HEK293 (cell line): ENCODE data around the gene CDK4.

ENCODE experiments used
- EGR2 ChIP-seq: fragments of 450-650 bp; formaldehyde crosslinking; IDR thresholded peaks from 2 replicates; pipeline ENCODE4 v1.5.1; 2016; ENCODE audit warnings: low read depth, missing biosample characterization, missing genetic modification characterization
- MZF1 ChIP-seq: fragments of 450-650 bp; formaldehyde crosslinking; IDR thresholded peaks from 2 replicates; pipeline ENCODE4 v1.5.1; 2017; ENCODE audit warnings: missing biosample characterization, missing genetic modification characterization, borderline replicate concordance
- PBX3 ChIP-seq: sonication (generic); formaldehyde crosslinking; IDR thresholded peaks from 2 replicates; pipeline ENCODE4 v1.8.1; 2022; ENCODE audit warnings: mild to moderate bottlenecking, moderate library complexity, missing genetic modification reagents
- REST ChIP-seq: fragments of 450-650 bp; formaldehyde crosslinking; IDR thresholded peaks from 2 replicates; pipeline ENCODE4 v1.5.1; 2016; ENCODE audit warnings: missing biosample characterization, missing genetic modification characterization
- SALL2 ChIP-seq: fragments of 450-650 bp; formaldehyde crosslinking; IDR thresholded peaks from 2 replicates; pipeline ENCODE4 v1.5.0; 2017; ENCODE audit warnings: missing biosample characterization, mild to moderate bottlenecking, missing genetic modification characterization, borderline replicate concordance
- ZBTB44 ChIP-seq: fragments of 450-650 bp; IDR thresholded peaks from 2 replicates; pipeline ENCODE4 v1.5.1; 2018; ENCODE audit warnings: missing biosample characterization, mild to moderate bottlenecking, missing genetic modification characterization
- ZNF146 ChIP-seq: fragments of 450-650 bp; formaldehyde crosslinking; IDR thresholded peaks from 2 replicates; pipeline ENCODE4 v1.5.1; 2016; ENCODE audit warnings: missing biosample characterization, missing genetic modification characterization
- ZNF274 ChIP-seq, 2 experiments: fragments of 200-500 bp in 1 of 2; fragments of 450-650 bp in 1 of 2; sonication (Bioruptor generic) in 1 of 2; formaldehyde crosslinking in 1 of 2; IDR thresholded peaks; 2 replicates each; pipeline versions ENCODE4 v1.5.1 to v1.6.1; 2014 to 2016; ENCODE audit warnings: borderline replicate concordance in 1 of 2, inconsistent platforms in 1 of 2, low read length in 1 of 2, missing biosample characterization in 1 of 2, missing genetic modification characterization in 1 of 2
- ZNF311 ChIP-seq: fragments of 450-650 bp; formaldehyde crosslinking; IDR thresholded peaks from 2 replicates; pipeline ENCODE4 v1.5.1; 2017; ENCODE audit warnings: missing biosample characterization, missing genetic modification characterization, borderline replicate concordance
- ZNF664 ChIP-seq: fragments of 450-650 bp; formaldehyde crosslinking; IDR thresholded peaks from 2 replicates; pipeline ENCODE4 v1.5.1; 2016; ENCODE audit warnings: missing biosample characterization, missing genetic modification characterization
- ZNF670 ChIP-seq: fragments of 450-650 bp; formaldehyde crosslinking; IDR thresholded peaks from 2 replicates; pipeline ENCODE4 v1.5.1; 2016; ENCODE audit warnings: missing biosample characterization, missing genetic modification characterization, low read depth
- TF ChIP-seq, protein P1 (sequence below): fragments of 450-650 bp; formaldehyde crosslinking; IDR thresholded peaks from 2 replicates; pipeline ENCODE4 v1.5.1; 2016; ENCODE audit warnings: missing biosample characterization, missing genetic modification characterization
- TF ChIP-seq, protein P2 (sequence below): fragments of 450-650 bp; formaldehyde crosslinking; optimal IDR thresholded peaks from 2 replicates; pipeline ENCODE3; 2016; ENCODE audit warnings: missing biosample characterization, mild to moderate bottlenecking, missing genetic modification characterization
- TF ChIP-seq, protein P3 (sequence below): fragments of 450-650 bp; formaldehyde crosslinking; IDR thresholded peaks from 2 replicates; pipeline ENCODE4 v1.5.1; 2016; ENCODE audit warnings: missing biosample characterization, missing genetic modification characterization

DNA sequence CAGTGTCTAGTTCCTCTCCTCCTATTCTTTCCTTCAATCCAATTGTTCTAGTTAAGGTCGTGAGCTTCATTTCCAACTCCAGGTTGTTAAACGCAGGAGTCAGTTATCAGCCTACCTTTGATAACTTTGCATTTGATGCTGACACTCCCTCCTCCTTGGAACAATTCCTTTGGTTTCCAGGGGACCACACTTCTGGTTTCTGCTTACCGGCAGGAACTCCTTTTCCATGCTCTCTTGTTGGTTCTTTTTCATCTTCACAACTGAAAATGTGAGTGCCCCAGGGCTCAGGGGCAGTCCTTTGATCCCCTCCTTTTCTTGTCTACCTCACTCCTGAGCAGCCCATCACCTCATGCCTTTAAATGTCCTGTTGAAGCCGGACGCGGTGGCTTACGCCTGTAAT, 25.3 kb upstream of the CDK4 start:
- TF ChIP-seq, protein P1, sequence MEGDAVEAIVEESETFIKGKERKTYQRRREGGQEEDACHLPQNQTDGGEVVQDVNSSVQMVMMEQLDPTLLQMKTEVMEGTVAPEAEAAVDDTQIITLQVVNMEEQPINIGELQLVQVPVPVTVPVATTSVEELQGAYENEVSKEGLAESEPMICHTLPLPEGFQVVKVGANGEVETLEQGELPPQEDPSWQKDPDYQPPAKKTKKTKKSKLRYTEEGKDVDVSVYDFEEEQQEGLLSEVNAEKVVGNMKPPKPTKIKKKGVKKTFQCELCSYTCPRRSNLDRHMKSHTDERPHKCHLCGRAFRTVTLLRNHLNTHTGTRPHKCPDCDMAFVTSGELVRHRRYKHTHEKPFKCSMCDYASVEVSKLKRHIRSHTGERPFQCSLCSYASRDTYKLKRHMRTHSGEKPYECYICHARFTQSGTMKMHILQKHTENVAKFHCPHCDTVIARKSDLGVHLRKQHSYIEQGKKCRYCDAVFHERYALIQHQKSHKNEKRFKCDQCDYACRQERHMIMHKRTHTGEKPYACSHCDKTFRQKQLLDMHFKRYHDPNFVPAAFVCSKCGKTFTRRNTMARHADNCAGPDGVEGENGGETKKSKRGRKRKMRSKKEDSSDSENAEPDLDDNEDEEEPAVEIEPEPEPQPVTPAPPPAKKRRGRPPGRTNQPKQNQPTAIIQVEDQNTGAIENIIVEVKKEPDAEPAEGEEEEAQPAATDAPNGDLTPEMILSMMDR (tag by site-specific recombination), result no peak
- TF ChIP-seq ZNF274 (IDR thresholded peaks at IDR 0.05; ENCODE audit: low read length) (no peak), ZNF274 (tag by site-specific recombination; IDR thresholded peaks at IDR 0.05; ENCODE audit: borderline replicate concordance) (no peak), ZNF146 (tag by site-specific recombination) (no peak), ZNF670 (tag by site-specific recombination) (no peak), REST (tag by site-specific recombination) (no peak), ZBTB44 (no peak), ZNF311 (tag by site-specific recombination) (no peak), MZF1 (tag by site-specific recombination) (no peak), SALL2 (tag by site-specific recombination) (no peak), ZNF664 (tag by site-specific recombination) (no peak), PBX3 (CRISPR knock-in tag) (no peak), EGR2 (tag by site-specific recombination) (no peak)
- TF ChIP-seq, protein P2, sequence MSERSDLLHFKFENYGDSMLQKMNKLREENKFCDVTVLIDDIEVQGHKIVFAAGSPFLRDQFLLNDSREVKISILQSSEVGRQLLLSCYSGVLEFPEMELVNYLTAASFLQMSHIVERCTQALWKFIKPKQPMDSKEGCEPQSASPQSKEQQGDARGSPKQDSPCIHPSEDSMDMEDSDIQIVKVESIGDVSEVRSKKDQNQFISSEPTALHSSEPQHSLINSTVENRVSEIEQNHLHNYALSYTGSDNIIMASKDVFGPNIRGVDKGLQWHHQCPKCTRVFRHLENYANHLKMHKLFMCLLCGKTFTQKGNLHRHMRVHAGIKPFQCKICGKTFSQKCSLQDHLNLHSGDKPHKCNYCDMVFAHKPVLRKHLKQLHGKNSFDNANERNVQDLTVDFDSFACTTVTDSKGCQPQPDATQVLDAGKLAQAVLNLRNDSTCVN (tag by site-specific recombination), result no peak
- TF ChIP-seq, protein P3, sequence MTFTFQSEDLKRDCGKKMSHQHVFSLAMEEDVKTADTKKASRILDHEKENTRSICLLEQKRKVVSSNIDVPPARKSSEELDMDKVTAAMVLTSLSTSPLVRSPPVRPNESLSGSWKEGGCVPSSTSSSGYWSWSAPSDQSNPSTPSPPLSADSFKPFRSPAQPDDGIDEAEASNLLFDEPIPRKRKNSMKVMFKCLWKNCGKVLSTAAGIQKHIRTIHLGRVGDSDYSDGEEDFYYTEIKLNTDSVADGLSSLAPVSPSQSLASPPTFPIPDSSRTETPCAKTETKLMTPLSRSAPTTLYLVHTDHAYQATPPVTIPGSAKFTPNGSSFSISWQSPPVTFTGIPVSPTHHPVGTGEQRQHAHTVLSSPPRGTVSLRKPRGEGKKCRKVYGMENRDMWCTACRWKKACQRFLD (tag by site-specific recombination), result no peak
